Esophagus mucosa (tissue), 1 donor: ENCODE results near the gene KNDC1. TPM values are rescaled to one million over a fixed set of nuclear protein-coding genes. Genes with fewer than 3 reads are reported as not detected.
"Not testable (repeated sequence)": the region's sequence is repeated elsewhere in the genome, so short reads cannot be mapped to it uniquely, and the experiment has no call there.

Source experiments
- ATAC-seq: fragments of 200-7000 bp; cut with Tn5 transposase; one replicate; pipeline ENCODE4 v1.9.1; 2020
- total RNA-seq: library from RNA; stranded (reverse); gene quantifications from one replicate; pipeline ENCODE4 v1.2.4, GENCODE V29; 2023
- donor health status: DM: yes; HTN: yes; CAD: no.

The KNDC1 gene
- total RNA-seq, 1 donor from 2014 or later, result 3.8 TPM

- no peak for ATAC-seq
Observed at GRCh38 chr10:133126431-133127290, 33.4 kb upstream of the KNDC1 start.

GRCh38 chr10:133127291-133128125 is 32.5 kb upstream of the KNDC1 start:
- peak; percentile 7 for ATAC-seq

DNA sequence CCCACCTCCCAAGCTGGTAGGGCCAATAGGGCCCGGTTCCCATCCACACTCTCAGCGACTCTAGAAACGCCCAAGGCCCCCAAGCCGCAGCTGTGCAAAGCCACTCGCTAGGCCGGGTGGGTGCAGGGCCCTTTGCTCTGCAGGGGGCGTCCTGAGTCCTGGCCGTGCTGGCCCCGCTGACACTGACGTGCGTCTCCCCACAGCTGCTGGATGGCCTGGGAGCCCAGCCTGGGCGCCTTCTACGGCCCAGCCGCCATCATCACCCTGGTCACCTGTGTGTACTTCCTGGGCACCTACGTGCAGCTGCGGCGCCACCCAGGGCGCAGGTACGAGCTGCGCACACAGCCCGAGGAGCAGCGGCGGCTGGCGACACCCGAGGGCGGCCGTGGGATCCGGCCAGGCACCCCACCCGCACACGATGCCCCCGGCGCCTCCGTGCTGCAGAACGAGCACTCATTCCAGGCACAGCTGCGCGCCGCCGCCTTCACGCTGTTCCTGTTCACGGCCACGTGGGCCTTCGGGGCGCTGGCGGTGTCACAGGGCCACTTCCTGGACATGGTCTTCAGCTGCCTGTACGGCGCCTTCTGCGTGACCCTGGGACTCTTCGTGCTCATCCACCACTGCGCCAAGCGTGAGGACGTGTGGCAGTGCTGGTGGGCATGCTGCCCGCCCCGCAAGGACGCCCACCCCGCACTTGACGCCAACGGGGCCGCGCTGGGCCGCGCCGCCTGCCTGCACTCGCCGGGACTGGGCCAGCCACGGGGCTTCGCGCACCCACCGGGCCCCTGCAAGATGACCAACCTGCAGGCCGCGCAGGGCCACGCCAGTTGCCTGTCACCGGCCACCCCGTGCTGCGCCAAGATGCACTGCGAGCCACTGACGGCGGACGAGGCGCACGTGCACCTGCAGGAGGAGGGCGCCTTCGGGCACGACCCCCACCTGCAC is 31.6 kb upstream of the KNDC1 start:
- ATAC-seq, result no peak

DNA sequence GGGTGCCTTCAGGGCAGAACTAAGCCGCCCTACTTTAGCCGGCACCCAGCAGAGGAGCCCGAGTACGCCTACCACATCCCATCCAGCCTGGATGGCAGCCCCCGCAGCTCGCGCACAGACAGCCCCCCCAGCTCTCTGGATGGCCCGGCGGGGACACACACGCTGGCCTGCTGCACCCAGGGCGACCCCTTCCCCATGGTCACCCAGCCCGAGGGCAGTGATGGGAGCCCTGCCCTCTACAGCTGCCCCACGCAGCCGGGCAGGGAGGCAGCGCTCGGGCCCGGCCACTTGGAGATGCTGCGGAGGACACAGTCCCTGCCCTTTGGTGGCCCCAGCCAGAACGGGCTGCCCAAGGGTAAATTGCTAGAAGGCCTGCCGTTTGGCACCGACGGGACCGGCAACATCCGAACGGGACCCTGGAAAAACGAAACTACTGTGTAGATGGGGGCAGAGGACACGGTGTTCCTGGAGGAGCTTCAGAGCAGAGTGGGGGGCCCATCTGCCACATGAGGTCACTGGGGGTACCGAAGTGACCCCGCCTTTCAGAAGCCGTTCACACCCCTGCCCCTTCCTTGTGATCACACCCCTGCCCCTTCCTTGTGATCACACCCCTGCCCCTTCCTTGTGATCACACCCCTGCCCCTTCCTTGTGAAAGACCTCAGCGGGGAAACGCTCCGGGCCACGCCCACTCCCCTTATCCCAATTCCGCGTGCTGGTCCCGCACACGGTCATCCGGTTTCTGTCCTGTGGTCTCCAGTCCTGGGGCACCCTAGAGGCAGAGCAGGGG is 30.8 kb upstream of the KNDC1 start:
- no peak for ATAC-seq

GRCh38 chr10:133129859-133130495 is 30.0 kb upstream of the KNDC1 start:
- ATAC-seq, result no peak

DNA sequence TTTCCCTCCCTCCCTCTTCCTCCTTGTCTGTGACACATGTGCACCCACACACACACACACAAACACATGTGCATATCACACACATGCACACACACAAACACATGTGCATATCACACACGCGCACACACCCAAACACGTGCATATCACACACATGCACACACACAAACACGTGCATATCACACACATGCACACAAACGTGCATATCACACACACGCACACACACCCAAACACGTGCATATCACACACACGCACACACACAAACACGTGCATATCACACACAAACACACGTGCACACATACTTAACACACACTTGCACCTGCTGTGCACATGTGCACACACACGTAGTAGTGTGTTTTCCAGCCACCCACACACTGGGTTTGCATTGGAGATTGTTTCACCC is 29.4 kb upstream of the KNDC1 start:
- ATAC-seq, result no peak

DNA sequence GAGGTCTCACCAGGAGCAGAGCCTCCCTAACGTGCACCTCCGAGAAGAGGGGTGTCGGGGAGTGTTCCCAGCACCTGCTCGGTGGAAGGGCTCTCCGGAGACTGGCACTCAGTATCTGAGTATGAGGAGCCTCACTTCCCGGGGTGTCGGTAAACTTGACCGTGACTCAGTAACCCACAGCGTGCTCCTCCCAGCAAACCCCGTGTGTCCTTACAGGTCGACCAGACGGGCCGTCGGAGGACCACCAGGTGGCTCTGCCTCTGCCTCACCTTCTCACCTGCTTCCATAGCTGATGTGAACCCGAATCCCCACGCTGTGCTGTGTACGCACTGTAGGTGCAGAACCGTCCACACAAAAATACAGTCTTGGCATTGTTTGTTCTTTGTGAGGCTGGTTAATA is 29.0 kb upstream of the KNDC1 start:
- ATAC-seq, result no peak

DNA sequence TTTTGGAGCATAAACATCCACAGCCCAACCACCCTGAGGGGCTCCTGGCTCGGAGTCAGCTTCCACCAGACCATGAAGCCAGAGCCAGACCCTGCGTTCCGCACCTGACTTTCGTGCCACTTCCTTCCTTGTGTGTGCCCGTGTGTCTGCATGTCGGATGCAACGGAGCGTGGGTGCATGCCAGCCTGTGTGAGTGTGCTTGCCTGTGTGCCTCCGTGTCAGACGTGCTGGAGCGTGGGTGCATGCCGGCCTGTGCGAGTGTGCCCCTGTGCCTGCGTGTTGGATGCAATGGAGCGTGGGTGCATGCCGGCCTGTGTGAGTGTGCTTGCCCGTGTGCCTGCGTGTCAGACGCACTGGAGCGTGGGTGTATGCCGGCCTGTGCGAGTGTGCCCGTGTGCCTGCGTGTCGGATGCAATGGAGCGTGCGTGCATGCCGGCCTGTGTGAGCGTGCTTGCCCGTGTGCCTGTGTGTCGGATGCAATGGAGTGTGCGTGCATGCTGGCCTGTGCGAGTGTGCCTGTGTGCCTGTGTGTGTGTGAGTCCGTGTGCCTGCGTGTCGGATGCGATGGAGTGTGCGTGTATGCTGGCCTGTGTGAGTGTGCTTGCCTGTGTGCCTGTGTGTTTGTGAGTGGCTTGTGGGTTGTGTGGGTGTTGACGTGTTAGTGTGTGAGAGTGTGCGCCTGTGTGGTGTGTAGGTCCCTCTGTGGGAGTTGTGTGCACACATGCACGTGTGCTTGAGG is 28.1 kb upstream of the KNDC1 start:
- no peak for ATAC-seq

DNA sequence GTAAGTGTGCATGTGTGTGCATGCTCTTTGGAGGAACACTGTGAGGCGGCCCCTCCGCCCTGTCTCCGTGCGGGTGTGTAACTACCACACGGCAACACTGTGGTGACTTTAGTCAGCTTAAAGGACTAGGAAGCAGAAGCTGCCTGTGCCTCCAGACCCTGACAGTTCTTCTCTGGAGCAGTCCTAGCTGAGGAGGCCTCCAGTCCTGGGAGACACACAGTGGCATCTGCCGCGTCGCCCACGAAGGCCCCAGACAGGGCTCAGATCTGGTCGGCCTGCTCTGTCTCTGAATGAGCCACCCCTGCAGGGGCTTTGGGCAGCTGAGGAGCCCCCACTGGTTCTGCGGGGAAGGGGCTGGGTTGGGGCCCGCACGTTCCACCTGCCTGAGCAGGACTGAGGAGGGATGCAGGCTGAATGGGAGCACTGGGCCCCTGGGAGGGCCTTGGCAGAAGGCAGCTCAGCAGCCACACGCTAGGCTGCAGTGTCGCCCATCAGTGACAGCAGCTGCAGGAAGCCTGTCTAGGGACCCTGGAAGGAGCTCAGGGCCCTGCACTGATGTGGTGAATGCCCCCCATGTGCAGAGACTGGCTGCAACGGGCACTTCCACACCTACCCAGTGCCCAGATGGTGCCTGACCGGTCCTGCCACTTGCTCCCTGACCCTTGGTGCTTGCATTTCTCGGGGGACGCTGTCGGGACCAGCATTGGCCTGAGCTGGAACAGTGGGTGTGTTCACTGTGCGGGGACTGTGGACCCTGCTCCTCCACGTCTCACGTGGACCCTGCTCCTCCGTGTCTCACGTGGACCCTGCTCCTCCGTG is 27.3 kb upstream of the KNDC1 start:
- ATAC-seq, result no peak

GRCh38 chr10:133133471-133134231 is 26.4 kb upstream of the KNDC1 start:
- no peak for ATAC-seq

DNA sequence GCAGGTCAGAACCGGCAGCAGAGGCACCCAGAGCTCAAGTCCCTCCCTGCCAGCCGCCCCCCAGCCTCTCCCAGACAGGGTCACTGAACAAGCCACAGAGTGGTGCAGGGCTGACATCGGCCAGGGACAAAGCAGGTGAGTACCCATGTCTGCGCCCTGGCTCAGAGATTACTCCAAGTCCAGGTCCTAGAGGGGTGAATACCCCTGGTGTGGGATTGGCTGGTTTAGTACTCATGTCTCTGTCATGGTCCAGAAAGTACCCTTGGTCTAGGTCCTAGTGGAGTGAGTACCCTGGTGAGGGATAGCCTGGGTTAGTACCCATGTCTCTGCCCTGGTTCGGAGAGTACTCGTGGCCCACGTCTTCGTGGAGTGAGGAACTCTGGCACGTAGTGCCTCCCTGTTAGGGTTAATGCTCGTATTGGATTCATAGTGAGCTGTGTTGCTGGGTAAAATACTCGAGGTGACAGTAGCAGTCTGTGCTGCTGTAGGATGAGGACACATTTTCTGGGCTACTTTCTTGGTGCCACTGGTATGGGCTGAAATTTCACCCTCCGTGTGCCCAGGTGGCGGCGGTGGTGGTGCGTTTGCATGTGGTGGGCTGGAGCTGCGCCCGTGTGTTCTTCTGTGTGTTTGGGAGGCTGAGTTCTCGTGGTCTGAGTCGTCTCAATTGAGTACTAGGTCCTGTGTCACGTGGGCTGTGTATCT is 25.5 kb upstream of the KNDC1 start:
- no peak for ATAC-seq

- no peak for ATAC-seq
Observed at GRCh38 chr10:133135116-133135465, 24.9 kb upstream of the KNDC1 start.

- ATAC-seq, result not testable (repeated sequence)
Observed at GRCh38 chr10:133137486-133138145, 22.4 kb upstream of the KNDC1 start.

- ATAC-seq, result no peak
Observed at GRCh38 chr10:133139551-133140065, 20.4 kb upstream of the KNDC1 start.

DNA sequence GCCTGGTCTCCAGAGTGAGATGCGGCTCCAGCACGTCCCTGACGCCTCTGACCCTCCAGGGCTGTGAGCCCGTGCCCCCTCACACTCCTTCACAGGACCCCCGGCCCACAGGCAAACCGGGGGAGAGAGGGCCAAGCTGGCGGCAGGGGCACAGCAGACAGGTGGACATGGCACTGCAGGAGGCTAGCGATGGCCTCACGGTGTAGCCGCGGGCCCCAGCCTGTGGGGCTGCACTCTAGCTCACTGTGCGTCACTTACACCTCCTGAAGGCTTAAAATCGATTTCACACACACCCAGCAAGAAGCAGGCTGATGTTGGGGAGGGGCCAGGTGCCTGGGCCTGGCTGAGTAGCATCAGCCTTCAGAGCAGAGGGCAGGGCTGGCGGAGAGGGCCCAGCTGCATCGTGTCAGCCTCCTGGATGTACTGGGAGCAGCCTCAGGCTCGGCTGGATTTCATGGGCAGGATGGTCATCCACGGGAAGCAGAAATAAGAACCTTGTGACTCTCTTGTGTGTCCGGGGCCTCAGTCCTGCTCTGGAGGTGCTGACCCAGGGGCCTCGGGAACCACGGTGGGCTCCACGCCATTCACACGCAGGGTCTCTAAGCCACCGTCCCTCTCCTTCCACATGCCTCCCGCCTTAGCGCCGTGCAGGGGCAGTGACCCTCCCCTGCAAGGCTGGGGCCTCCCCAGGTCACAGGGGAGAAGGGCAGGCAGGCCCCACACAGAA is 19.4 kb upstream of the KNDC1 start:
- no peak for ATAC-seq

- no peak for ATAC-seq
Observed at GRCh38 chr10:133141144-133141957, 18.7 kb upstream of the KNDC1 start.
